Raji (cell line): Measurements from ENCODE around the gene PAX7.

Experiments used
- POLR2A ChIP-seq: IDR thresholded peaks from 2 replicates; pipeline ENCODE4 v1.6.1; 2011; ENCODE audit warnings: low read depth, low read length, control low read depth; ENCODE audit not compliant: insufficient read depth

Gene PAX7

GRCh38 chr1:18761948-18762840 is 131.5 kb downstream of the PAX7 start:
- no peak for TF ChIP-seq POLR2A

GRCh38 chr1:18764362-18764761 is 133.7 kb downstream of the PAX7 start:
- no peak for TF ChIP-seq POLR2A

GRCh38 chr1:18765725-18766124 is 135.1 kb downstream of the PAX7 start:
- TF ChIP-seq POLR2A: no peak

- no peak for TF ChIP-seq POLR2A
These were observed 135.7 kb downstream of the PAX7 start for GRCh38 chr1:18766328-18766727.

GRCh38 chr1:18768086-18768485 is 137.4 kb downstream of the PAX7 start:
- TF ChIP-seq POLR2A: no peak

- no peak for TF ChIP-seq POLR2A
These were observed 138.5 kb downstream of the PAX7 start for GRCh38 chr1:18769140-18769539.

- no peak for TF ChIP-seq POLR2A
These were observed 140.2 kb downstream of the PAX7 start for GRCh38 chr1:18770799-18771198.

GRCh38 chr1:18773753-18774152 is 143.1 kb downstream of the PAX7 start:
- no peak for TF ChIP-seq POLR2A

- TF ChIP-seq POLR2A: no peak
These were observed 144.7 kb downstream of the PAX7 start for GRCh38 chr1:18775341-18775740.

GRCh38 chr1:18776777-18777176 is 146.1 kb downstream of the PAX7 start:
- no peak for TF ChIP-seq POLR2A

GRCh38 chr1:18778437-18778836 is 147.8 kb downstream of the PAX7 start:
- TF ChIP-seq POLR2A: no peak

GRCh38 chr1:18781031-18781430 is 150.4 kb downstream of the PAX7 start:
- TF ChIP-seq POLR2A: no peak

- no peak for TF ChIP-seq POLR2A
These were observed 153.2 kb downstream of the PAX7 start for GRCh38 chr1:18783705-18784481.

- TF ChIP-seq POLR2A: no peak
These were observed 153.8 kb downstream of the PAX7 start for GRCh38 chr1:18784482-18784831.

GRCh38 chr1:18786149-18786548 is 155.5 kb downstream of the PAX7 start:
- no peak for TF ChIP-seq POLR2A

- TF ChIP-seq POLR2A: no peak
These were observed 157.3 kb downstream of the PAX7 start for GRCh38 chr1:18787825-18788385.

- TF ChIP-seq POLR2A: no peak
These were observed 158.6 kb downstream of the PAX7 start for GRCh38 chr1:18789246-18789645.

GRCh38 chr1:18792747-18793146 is 162.1 kb downstream of the PAX7 start:
- no peak for TF ChIP-seq POLR2A
